OCI-LY7 (cell line): ENCODE measurements around the gene PHACTR3. TPM values are rescaled to one million over a fixed set of nuclear protein-coding genes. Genes with fewer than 3 reads are reported as not detected.

Experiments
- BruUV-seq: library from RNA; stranded (reverse); fragments of 400-500 nt; replicated peaks from 2 replicates; lab custom pipeline; 2021; lab: Mats Ljungman, UMichigan
- CTCF ChIA-PET: fragments of 300-600 bp; sonication (Branson Sonifier 250); formaldehyde crosslinking; loops from one replicate; lab custom pipeline; 2022; ENCODE audit warnings: antibody characterized with exemption; ENCODE audit not compliant: unreplicated experiment; lab: Charles Lee
- POLR2A ChIA-PET: fragments of 300-600 bp; sonication (Branson Sonifier 250); formaldehyde crosslinking; loops from one replicate; lab custom pipeline; 2022; ENCODE audit warnings: antibody characterized with exemption; lab: Charles Lee
- DNase-seq: peaks from one replicate; pipeline ENCODE4 v3.0.0-alpha.2; 2015; ENCODE audit warnings: low spot score
- H2AFZ ChIP-seq: fragments of 200-600 bp; sonication (generic), shearing (Covaris generic); 2 replicates; pipeline ENCODE4 v1.6.1; 2014; ENCODE audit warnings: mild to moderate bottlenecking, antibody characterized with exemption, low read length, moderate library complexity
- H3K27ac ChIP-seq: fragments of 200-600 bp; sonication (generic); 2 replicates; pipeline ENCODE4 v1.5.1; 2014; ENCODE audit warnings: mixed run types, low read depth, mild to moderate bottlenecking, moderate library complexity, low read length, inconsistent platforms; ENCODE audit not compliant: poor library complexity, severe bottlenecking
- H3K36me3 ChIP-seq: fragments of 200-600 bp; sonication (generic); 2 replicates; pipeline ENCODE4 v1.6.1; 2014; ENCODE audit warnings: mild to moderate bottlenecking, antibody characterized with exemption, low read length, moderate library complexity, mixed read lengths; ENCODE audit not compliant: insufficient read depth
- H3K4me1 ChIP-seq: fragments of 200-600 bp; sonication (generic); 2 replicates; pipeline ENCODE4 v1.5.1; 2014; ENCODE audit warnings: mild to moderate bottlenecking, low read length; ENCODE audit not compliant: insufficient read depth, poor library complexity, severe bottlenecking
- H3K4me2 ChIP-seq: fragments of 200-600 bp; sonication (generic); 2 replicates; pipeline ENCODE4 v1.6.1; 2014; ENCODE audit warnings: mild to moderate bottlenecking, low read length
- H3K4me3 ChIP-seq: fragments of 200-600 bp; sonication (generic); 2 replicates; pipeline ENCODE4 v1.5.1; 2014; ENCODE audit warnings: mild to moderate bottlenecking, low read depth, low read length; ENCODE audit not compliant: poor library complexity, severe bottlenecking
- H3K79me2 ChIP-seq: fragments of 200-600 bp; sonication (generic); 2 replicates; pipeline ENCODE4 v1.6.1; 2016; ENCODE audit warnings: low read depth, mild to moderate bottlenecking, low read length, moderate library complexity, mixed read lengths; ENCODE audit not compliant: insufficient read depth
- H3K9me2 ChIP-seq: fragments of 200-600 bp; sonication (generic); 2 replicates; pipeline ENCODE4 v1.6.1; 2016; ENCODE audit warnings: mild to moderate bottlenecking, low read length, mixed read lengths; ENCODE audit not compliant: insufficient read depth
- H3K9me3 ChIP-seq: fragments of 200-600 bp; sonication (generic); 2 replicates; pipeline ENCODE4 v1.6.1; 2014; ENCODE audit warnings: mild to moderate bottlenecking, mixed run types, low read length, mixed read lengths
- H4K20me1 ChIP-seq: fragments of 200-600 bp; sonication (generic); 2 replicates; pipeline ENCODE4 v1.6.1; 2014; ENCODE audit warnings: mild to moderate bottlenecking, antibody characterized with exemption, low read length, moderate library complexity, mixed read lengths; ENCODE audit not compliant: insufficient read depth
- EZH2phosphoT487 ChIP-seq: fragments of 200-600 bp; sonication (generic); IDR thresholded peaks from 2 replicates; pipeline ENCODE4 v1.6.1; 2018; ENCODE audit warnings: low read depth, borderline replicate concordance, mild to moderate bottlenecking, mixed run types, antibody characterized with exemption, low read length, moderate library complexity, mixed read lengths
- intact Hi-C: fragments of 100-400 bp; cut with micrococcal nuclease; formaldehyde crosslinking; loops from one replicate; pipeline ENCODE4 v1.10.0; 2022; ENCODE audit not compliant: unreplicated experiment
- total RNA-seq, 2 experiments: library from RNA; depleted of rRNA in 1 of 2; stranded (reverse); fragments of >200 nt in 1 of 2; shearing (Covaris generic) in 1 of 2; gene quantifications; 2 replicates each; pipeline ENCODE4 v1.2.3, GENCODE V29; 2014 to 2022
- TF ChIP-seq, protein P1 (sequence below): fragments of 200-600 bp; sonication (generic); conservative IDR thresholded peaks from 2 replicates; pipeline ENCODE4 v1.5.1; 2014; ENCODE audit warnings: mild to moderate bottlenecking, antibody characterized with exemption, low read length, moderate library complexity, mixed read lengths

PHACTR3 gene
- total RNA-seq, 2 experiments from 2014 or later = 0.32 TPM; not detected in 1

DNA sequence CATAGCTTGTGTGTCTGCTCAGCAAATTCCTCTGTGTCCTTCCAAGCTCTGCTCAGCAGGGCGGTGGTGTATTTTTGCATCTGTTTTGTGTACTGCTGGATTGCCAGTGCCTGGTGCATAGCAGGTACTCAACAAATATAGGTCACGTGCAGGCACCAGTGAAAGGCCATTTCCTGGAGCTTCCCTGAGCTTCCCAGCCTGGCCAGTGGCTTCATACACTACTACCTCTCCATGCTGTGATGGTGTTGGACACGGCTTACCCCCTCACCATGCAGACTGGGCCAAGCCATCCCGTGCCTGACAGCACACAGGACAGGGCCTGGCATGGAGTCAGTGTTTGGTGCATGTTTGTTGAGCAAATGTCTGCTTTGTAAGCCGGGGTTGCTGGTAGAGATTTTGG, 7.7 kb upstream of the PHACTR3 start:
- intact Hi-C loops = loop anchor here (5.0 kb wide), 1 partner anchor 251 kb away; no protein-coding TSS in a partner anchor
- ChIA-PET CTCF (no interaction called here), POLR2A (no interaction called here)
- Histone ChIP-seq H3K4me1 (no peaks in the 10 kb centered on the region), H2AFZ (no peak overlapping the region), H3K4me3 (no peak overlapping the region), H3K9me3 (no peaks in the 10 kb centered on the region), H3K79me2 (no peaks in the 10 kb centered on the region), H4K20me1 (no peaks in the 10 kb centered on the region), H3K9me2 (no peaks in the 10 kb centered on the region), H3K36me3 (no peaks in the 10 kb centered on the region), H3K27ac (no peak overlapping the region), H3K4me2 (no peak overlapping the region)
- TF ChIP-seq, protein P1, sequence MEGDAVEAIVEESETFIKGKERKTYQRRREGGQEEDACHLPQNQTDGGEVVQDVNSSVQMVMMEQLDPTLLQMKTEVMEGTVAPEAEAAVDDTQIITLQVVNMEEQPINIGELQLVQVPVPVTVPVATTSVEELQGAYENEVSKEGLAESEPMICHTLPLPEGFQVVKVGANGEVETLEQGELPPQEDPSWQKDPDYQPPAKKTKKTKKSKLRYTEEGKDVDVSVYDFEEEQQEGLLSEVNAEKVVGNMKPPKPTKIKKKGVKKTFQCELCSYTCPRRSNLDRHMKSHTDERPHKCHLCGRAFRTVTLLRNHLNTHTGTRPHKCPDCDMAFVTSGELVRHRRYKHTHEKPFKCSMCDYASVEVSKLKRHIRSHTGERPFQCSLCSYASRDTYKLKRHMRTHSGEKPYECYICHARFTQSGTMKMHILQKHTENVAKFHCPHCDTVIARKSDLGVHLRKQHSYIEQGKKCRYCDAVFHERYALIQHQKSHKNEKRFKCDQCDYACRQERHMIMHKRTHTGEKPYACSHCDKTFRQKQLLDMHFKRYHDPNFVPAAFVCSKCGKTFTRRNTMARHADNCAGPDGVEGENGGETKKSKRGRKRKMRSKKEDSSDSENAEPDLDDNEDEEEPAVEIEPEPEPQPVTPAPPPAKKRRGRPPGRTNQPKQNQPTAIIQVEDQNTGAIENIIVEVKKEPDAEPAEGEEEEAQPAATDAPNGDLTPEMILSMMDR = no peak
- TF ChIP-seq EZH2phosphoT487 = no peak
- BruUV-seq = no TSS peak
- no peak for DNase-seq

DNA sequence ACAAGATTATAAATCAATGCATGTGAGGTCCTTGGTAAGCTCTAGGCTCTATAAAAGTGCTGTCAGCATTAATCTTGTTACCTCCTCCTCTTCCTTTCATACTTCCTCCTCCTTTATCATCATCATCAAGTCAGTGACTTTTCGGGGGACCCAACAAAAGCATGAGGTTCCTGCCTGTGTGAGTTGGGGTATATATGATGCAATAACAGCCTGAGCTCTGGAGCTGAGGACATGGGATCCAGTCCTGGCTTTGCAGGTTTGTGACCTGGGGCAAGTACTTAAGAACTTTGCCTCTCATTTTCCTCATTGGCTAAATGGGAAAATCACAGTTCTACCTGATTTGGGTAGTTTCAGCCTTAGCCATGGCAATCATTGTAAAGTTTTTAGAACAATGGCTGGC, 7.1 kb upstream of the PHACTR3 start:
- no peak overlapping the region for H3K4me3 ChIP-seq
- no peaks in the 10 kb centered on the region for H3K36me3 ChIP-seq
- BruUV-seq = no TSS peak
- H4K20me1 ChIP-seq = no peaks in the 10 kb centered on the region
- no peak overlapping the region for H2AFZ ChIP-seq
- H3K27ac ChIP-seq = no peak overlapping the region
- H3K9me3 ChIP-seq = no peaks in the 10 kb centered on the region
- ChIA-PET CTCF (interaction anchor here (0.8 kb wide), 1 partner anchor 26 kb away, joined by 3 read pairs; no protein-coding TSS in a partner anchor), POLR2A (no interaction called here)
- no peak for DNase-seq
- no peaks in the 10 kb centered on the region for H3K79me2 ChIP-seq
- H3K4me1 ChIP-seq = no peaks in the 10 kb centered on the region
- intact Hi-C loops = loop anchor here (5.0 kb wide), 1 partner anchor 250 kb away; no protein-coding TSS in a partner anchor
- TF ChIP-seq, protein P1 = no peak
- TF ChIP-seq EZH2phosphoT487 = no peak
- no peak overlapping the region for H3K4me2 ChIP-seq
- no peaks in the 10 kb centered on the region for H3K9me2 ChIP-seq

DNA sequence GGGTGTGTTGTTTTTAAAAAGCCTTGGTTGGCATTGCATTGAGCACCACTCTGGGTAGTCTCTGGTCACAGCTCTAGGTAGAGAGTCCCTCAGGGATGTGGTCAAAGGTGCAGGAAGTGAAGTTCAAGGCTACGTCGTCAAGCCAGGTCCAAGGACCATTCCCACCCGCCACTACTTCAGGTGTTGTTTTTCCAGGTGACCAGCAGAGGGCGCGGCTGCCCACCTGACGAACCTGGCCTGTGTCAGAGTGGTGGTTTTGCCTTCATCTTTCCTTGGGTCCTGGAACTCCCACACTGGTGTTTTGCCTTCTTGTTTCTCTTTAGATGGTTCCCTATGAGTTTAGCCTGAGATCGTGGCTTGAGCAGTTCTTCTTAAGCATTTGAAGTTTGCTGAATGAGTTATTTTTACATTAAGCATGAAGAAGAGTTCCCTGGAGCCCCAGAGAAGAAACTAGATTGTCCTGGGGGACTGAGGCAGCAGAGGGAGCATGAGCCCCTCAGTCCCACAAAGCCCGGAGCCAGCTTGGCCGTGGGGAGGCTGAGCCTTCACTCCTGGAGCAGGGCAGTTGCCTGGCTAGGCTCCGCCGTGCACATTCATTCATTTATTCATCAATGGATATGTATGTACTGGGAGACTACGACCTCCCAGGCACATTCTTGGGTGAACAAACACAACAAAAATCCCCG, 5.6 kb upstream of the PHACTR3 start:
- Histone ChIP-seq H3K36me3 (no peaks in the 10 kb centered on the region), H2AFZ (no peak overlapping the region), H4K20me1 (no peaks in the 10 kb centered on the region), H3K9me2 (no peaks in the 10 kb centered on the region), H3K27ac (no peak overlapping the region), H3K4me3 (no peak overlapping the region), H3K4me1 (no peaks in the 10 kb centered on the region), H3K79me2 (no peaks in the 10 kb centered on the region), H3K4me2 (no peak overlapping the region), H3K9me3 (no peaks in the 10 kb centered on the region)
- no peak for TF ChIP-seq EZH2phosphoT487
- TF ChIP-seq, protein P1 = peak; percentile 93
- BruUV-seq = no TSS peak
- POLR2A ChIA-PET = no interaction called here
- intact Hi-C loops = loop anchor here (2.0 to 5.0 kb wide), 2 partner anchors 152 to 249 kb away; no protein-coding TSS in a partner anchor
- peak; percentile 47 for DNase-seq
- CTCF ChIA-PET = no interaction called here
